ENCODE data around the gene C12orf57. TPM values are rescaled to one million over a fixed set of nuclear protein-coding genes. Genes with fewer than 3 reads are reported as not detected.

Gene C12orf57
- total and polyA plus RNA-seq, 2 experiments from 2014 or later, result 204 to 262 TPM

DNA sequence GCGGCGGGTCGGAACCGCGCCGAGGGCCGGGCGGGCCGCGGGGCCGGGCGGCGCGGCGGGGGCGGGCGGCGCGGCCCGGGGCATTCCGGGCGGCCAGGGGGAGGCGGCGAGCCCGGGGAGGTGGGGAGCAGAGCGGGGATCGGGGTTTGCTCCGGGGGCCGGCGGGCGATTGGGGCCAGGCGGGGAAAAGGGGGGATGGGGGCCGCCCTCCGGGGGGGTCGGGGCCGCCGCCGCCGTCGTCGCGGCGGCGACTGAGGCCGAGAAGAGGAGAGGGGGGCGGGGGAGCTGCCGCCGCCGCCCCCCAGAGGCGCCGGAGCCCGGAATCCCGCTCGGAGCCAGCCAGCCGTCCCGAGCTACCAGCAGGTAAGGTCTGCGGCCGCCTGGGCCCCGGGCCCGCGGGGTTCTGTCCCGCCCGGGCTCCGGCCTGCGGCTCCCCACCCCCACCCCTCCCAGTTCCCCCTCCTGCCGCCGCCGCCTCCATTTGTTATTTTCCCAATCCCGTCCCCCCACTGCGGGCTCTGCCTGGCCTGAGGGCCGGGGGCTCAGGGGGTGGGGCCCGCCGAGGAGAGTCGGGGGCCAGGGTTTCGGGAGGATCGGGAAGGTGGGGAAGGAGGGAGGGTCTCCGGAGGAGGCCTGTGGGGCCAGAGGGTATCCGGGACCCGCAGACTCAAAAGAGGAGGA, 15.7 kb upstream of the C12orf57 start:
- no peak overlapping the region for H2AFZ ChIP-seq
- peaks cover 33% of the 10 kb centered on the region for H3F3A ChIP-seq (replicated peaks; ENCODE audit: low read depth)
- H3K27ac ChIP-seq (ENCODE audit: low read depth), result no peak overlapping the region
- peak overlapping the region; percentile 97 for H3K4me3 ChIP-seq
- DNase-seq (ENCODE audit: low spot score) (peak; percentile 47), ATAC-seq (no peak)
- peaks cover 57% of the 10 kb centered on the region for H3K4me1 Mint-ChIP-seq
- H3K9me3 Mint-ChIP-seq, result no peaks in the 10 kb centered on the region; the same call in 1 of the 3 replicates
- TF ChIP-seq STAT1 (IDR thresholded peaks at IDR 0.05; ENCODE audit: unreplicated experiment), result no peak
- peaks cover 33% of the 10 kb centered on the region for H3K27me3 Mint-ChIP-seq (ENCODE audit: insufficient read depth, low read depth, poor library complexity)
- peaks cover 51% of the 10 kb centered on the region for H3K4me1 ChIP-seq (ENCODE audit: insufficient read depth)
- H3K4me2 ChIP-seq, result peak overlapping the region; percentile 99
- peak overlapping the region; percentile 82 for H3K27ac Mint-ChIP-seq
- peaks cover 20% of the 10 kb centered on the region for H4K20me1 ChIP-seq (replicated peaks; ENCODE audit: insufficient read depth)
- no peaks in the 10 kb centered on the region for H3K9me2 ChIP-seq (ENCODE audit: insufficient read depth)
- H3K36me3 ChIP-seq (ENCODE audit: insufficient read depth), result no peaks in the 10 kb centered on the region; the same call in 1 of the 2 replicates
- H3K4me3 Mint-ChIP-seq, result peak overlapping the region; percentile 97
- H3K27me3 ChIP-seq (ENCODE audit: insufficient read depth), result no peaks in the 10 kb centered on the region
- H3K79me2 ChIP-seq (replicated peaks; ENCODE audit: insufficient read depth), result peaks cover 55% of the 10 kb centered on the region
- H3K36me3 Mint-ChIP-seq (ENCODE audit: low read depth), result peaks cover 26% of the 10 kb centered on the region

DNA sequence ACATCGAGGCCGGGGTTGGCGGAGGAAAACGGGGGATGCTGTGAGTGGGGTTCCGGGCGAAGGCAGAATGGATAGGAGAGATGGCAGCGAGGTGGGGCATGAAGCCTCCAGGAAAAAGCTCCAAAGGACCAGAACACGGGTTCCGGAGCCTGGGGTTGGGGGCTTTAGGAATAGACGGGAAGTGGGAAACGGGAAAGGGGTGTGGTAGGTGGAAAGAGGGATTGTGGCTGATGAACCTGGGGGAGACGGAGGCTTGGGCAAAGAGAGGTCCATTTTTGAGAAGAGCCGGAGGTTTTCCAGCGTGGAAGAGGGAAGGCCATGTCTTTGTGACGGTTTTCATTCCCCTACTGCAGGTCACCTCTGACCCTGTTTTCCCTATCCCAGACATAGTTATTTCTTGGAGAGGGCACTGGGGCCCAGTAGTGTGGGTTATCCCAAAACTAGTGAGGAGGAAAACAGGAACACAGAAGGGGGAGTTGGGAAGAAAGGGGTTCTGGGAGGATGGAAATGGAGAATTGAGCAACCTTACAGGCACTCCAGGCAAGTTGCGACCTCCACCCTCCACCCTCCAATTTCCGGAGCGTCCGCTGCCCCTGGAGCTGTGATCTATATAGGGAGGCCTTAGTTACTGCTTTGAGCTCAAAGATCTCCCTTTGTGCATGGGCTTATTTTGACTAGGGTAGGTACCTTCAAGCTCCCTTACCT, 15.0 kb upstream of the C12orf57 start:
- H3K36me3 ChIP-seq (ENCODE audit: insufficient read depth), result peaks cover 4% of the 10 kb centered on the region
- H4K20me1 ChIP-seq (replicated peaks; ENCODE audit: insufficient read depth), result peaks cover 26% of the 10 kb centered on the region
- peaks cover 51% of the 10 kb centered on the region for H3K4me1 ChIP-seq (ENCODE audit: insufficient read depth)
- peaks cover 39% of the 10 kb centered on the region for H3F3A ChIP-seq (replicated peaks; ENCODE audit: low read depth)
- H3K9me2 ChIP-seq (ENCODE audit: insufficient read depth), result no peaks in the 10 kb centered on the region
- H3K9me3 Mint-ChIP-seq, result no peaks in the 10 kb centered on the region; the same call in 1 of the 3 replicates
- no peak overlapping the region for H3K27ac ChIP-seq (ENCODE audit: low read depth)
- H3K4me3 ChIP-seq, result peak overlapping the region; percentile 97
- peaks cover 59% of the 10 kb centered on the region for H3K79me2 ChIP-seq (replicated peaks; ENCODE audit: insufficient read depth)
- peak overlapping the region; percentile 97 for H3K4me3 Mint-ChIP-seq
- H2AFZ ChIP-seq, result no peak overlapping the region
- peak overlapping the region; percentile 82 for H3K27ac Mint-ChIP-seq
- H3K27me3 Mint-ChIP-seq (ENCODE audit: insufficient read depth, low read depth, poor library complexity), result peaks cover 32% of the 10 kb centered on the region
- no peak for ATAC-seq
- peak overlapping the region; percentile 99 for H3K4me2 ChIP-seq
- H3K4me1 Mint-ChIP-seq, result peaks cover 53% of the 10 kb centered on the region
- no peak for DNase-seq (ENCODE audit: low spot score)
- TF ChIP-seq, protein P1, sequence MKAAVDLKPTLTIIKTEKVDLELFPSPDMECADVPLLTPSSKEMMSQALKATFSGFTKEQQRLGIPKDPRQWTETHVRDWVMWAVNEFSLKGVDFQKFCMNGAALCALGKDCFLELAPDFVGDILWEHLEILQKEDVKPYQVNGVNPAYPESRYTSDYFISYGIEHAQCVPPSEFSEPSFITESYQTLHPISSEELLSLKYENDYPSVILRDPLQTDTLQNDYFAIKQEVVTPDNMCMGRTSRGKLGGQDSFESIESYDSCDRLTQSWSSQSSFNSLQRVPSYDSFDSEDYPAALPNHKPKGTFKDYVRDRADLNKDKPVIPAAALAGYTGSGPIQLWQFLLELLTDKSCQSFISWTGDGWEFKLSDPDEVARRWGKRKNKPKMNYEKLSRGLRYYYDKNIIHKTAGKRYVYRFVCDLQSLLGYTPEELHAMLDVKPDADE (IDR thresholded peaks at IDR 0.05), result peak; percentile 18; the same call in 1 of the 2 replicates
- no peak for TF ChIP-seq ZNF114 (CRISPR knock-in tag; IDR thresholded peaks at IDR 0.05)
- H3K36me3 Mint-ChIP-seq (ENCODE audit: low read depth), result peaks cover 31% of the 10 kb centered on the region
- no peaks in the 10 kb centered on the region for H3K27me3 ChIP-seq (ENCODE audit: insufficient read depth)

DNA sequence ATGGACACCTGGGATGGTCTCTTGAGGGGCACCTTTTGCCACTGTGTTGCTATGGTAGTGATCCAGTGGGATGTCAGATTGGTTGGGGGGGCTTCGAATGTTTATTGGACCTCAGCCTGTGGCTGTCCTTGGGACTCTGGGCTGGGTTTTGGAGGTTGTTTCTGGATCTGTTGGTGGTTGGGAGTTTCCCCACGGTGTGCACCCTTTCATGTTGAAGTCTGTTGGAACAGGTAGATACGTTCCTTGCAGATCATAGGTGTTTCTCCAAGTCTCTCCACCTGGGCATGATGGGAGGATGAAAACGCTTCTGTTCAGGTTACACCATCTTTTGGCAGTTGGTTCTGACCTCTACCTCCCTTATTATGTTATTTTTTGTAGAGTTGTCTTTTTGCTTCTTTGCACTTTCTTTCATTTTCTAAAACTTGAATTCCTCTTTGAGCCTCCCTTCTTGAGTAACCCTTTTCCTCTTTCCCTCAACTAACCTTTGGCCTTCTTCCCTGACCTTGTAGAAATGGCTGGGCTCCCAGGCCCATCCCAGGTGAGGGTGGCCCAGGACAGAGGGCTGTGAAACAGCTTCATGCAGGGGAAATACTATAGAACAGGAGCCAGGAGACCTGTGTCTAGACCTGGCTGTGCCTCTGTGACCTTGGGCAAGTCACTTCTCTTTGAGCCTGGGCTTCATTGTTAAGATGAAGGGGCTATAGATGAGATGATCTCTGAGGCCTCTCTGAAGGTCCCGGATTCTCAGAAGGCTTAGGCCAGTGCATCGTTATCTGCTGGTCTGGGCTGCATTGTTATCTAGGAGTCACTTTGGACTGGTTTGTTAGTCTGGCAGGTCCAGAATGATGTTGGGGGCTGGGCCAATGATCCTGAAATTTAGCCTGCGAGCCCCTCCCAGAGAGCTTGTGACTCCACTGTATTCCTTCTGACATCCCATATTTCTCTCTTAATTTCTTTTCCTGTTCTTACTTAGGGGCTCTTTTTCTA, 14.1 kb upstream of the C12orf57 start:
- ATAC-seq (no peak), DNase-seq (ENCODE audit: low spot score) (no peak)
- H3K4me2 ChIP-seq, result peak overlapping the region; percentile 99
- H3K4me1 ChIP-seq (ENCODE audit: insufficient read depth), result peaks cover 47% of the 10 kb centered on the region
- Mint-ChIP-seq H3K36me3 (ENCODE audit: low read depth) (peaks cover 37% of the 10 kb centered on the region), H3K4me1 (peaks cover 45% of the 10 kb centered on the region), H3K4me3 (peak overlapping the region; percentile 97), H3K27me3 (ENCODE audit: insufficient read depth, low read depth, poor library complexity) (peaks cover 22% of the 10 kb centered on the region), H3K9me3 (no peaks in the 10 kb centered on the region; the same call in 1 of the 3 replicates), H3K27ac (no peak overlapping the region)
- H3K36me3 ChIP-seq (ENCODE audit: insufficient read depth), result peaks cover 10% of the 10 kb centered on the region
- H3K27me3 ChIP-seq (ENCODE audit: insufficient read depth), result no peaks in the 10 kb centered on the region
- peaks cover 59% of the 10 kb centered on the region for H3K79me2 ChIP-seq (replicated peaks; ENCODE audit: insufficient read depth)
- no peak overlapping the region for H3K27ac ChIP-seq (ENCODE audit: low read depth)
- no peak overlapping the region for H2AFZ ChIP-seq
- peaks cover 32% of the 10 kb centered on the region for H4K20me1 ChIP-seq (replicated peaks; ENCODE audit: insufficient read depth)
- H3F3A ChIP-seq (replicated peaks; ENCODE audit: low read depth), result peaks cover 42% of the 10 kb centered on the region
- peak overlapping the region; percentile 97 for H3K4me3 ChIP-seq
- H3K9me2 ChIP-seq (ENCODE audit: insufficient read depth), result no peaks in the 10 kb centered on the region
- TF ChIP-seq ZNF331 (CRISPR knock-in tag; IDR thresholded peaks at IDR 0.05; ENCODE audit: low read depth) (no peak), ZNF114 (CRISPR knock-in tag; IDR thresholded peaks at IDR 0.05) (no peak), EZH2 (IDR thresholded peaks at IDR 0.05; ENCODE audit: low read depth, unreplicated experiment) (no peak), CREB1 (CRISPR knock-in tag; IDR thresholded peaks at IDR 0.05; ENCODE audit: low read depth) (no peak), STAT1 (IDR thresholded peaks at IDR 0.05; ENCODE audit: unreplicated experiment) (no peak), EZH2phosphoT487 (IDR thresholded peaks at IDR 0.05; ENCODE audit: unreplicated experiment) (no peak)
- TF ChIP-seq, protein P2, sequence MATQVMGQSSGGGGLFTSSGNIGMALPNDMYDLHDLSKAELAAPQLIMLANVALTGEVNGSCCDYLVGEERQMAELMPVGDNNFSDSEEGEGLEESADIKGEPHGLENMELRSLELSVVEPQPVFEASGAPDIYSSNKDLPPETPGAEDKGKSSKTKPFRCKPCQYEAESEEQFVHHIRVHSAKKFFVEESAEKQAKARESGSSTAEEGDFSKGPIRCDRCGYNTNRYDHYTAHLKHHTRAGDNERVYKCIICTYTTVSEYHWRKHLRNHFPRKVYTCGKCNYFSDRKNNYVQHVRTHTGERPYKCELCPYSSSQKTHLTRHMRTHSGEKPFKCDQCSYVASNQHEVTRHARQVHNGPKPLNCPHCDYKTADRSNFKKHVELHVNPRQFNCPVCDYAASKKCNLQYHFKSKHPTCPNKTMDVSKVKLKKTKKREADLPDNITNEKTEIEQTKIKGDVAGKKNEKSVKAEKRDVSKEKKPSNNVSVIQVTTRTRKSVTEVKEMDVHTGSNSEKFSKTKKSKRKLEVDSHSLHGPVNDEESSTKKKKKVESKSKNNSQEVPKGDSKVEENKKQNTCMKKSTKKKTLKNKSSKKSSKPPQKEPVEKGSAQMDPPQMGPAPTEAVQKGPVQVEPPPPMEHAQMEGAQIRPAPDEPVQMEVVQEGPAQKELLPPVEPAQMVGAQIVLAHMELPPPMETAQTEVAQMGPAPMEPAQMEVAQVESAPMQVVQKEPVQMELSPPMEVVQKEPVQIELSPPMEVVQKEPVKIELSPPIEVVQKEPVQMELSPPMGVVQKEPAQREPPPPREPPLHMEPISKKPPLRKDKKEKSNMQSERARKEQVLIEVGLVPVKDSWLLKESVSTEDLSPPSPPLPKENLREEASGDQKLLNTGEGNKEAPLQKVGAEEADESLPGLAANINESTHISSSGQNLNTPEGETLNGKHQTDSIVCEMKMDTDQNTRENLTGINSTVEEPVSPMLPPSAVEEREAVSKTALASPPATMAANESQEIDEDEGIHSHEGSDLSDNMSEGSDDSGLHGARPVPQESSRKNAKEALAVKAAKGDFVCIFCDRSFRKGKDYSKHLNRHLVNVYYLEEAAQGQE (IDR thresholded peaks at IDR 0.05; ENCODE audit: unreplicated experiment), result no peak
- TF ChIP-seq, protein P1 (IDR thresholded peaks at IDR 0.05), result no peak
